OCI-LY3 (cell line): ENCODE data around the gene CHURC1.

ENCODE experiments used
- CTCF ChIP-seq: fragments of 200-600, 300-600 bp; sonication (generic); IDR thresholded peaks from 2 replicates; pipeline ENCODE4 v1.5.1; 2014; ENCODE audit warnings: antibody characterized with exemption, low read length, low read depth
- EZH2phosphoT487 ChIP-seq: fragments of 200-600 bp; shearing (Covaris generic); IDR thresholded peaks from 2 replicates; pipeline ENCODE4 v1.6.1; 2018; ENCODE audit warnings: antibody characterized with exemption, mixed run types, low read depth

- no peak for TF ChIP-seq CTCF
- TF ChIP-seq EZH2phosphoT487, result no peak
Observed at GRCh38 chr14:64945431-64946178, 31.4 kb downstream of the CHURC1 start.
